ENCODE data around the gene FGF4.

FGF4 gene

GRCh38 chr11:69814411-69814810 lies 39.3 kb upstream of the FGF4 start:
- no peak for DNase-seq (ENCODE audit: extremely low spot score)
- ChIA-PET CTCF (no interaction called here), POLR2A (no interaction called here)
- TF ChIP-seq LEF1 (IDR thresholded peaks at IDR 0.05; ENCODE audit: borderline replicate concordance): no peak
- TF ChIP-seq ARNT (IDR thresholded peaks at IDR 0.05): no peak
- TF ChIP-seq SUZ12 (IDR thresholded peaks at IDR 0.05): no peak
- no peak for TF ChIP-seq HDGF (IDR thresholded peaks at IDR 0.05; ENCODE audit: borderline replicate concordance)
- TF ChIP-seq CTBP1 (IDR thresholded peaks at IDR 0.05; ENCODE audit: borderline replicate concordance): no peak
- no peak for TF ChIP-seq FOXK2 (IDR thresholded peaks at IDR 0.05)
- no peak for TF ChIP-seq NFRKB (IDR thresholded peaks at IDR 0.05)
- no peak for TF ChIP-seq FOXM1 (IDR thresholded peaks at IDR 0.05; ENCODE audit: borderline replicate concordance)
- no peak for TF ChIP-seq ELF4 (IDR thresholded peaks at IDR 0.05)
- no peak for TF ChIP-seq L3MBTL2 (conservative IDR thresholded peaks at IDR 0.05)
- TF ChIP-seq PKNOX1 (IDR thresholded peaks at IDR 0.05): no peak
- TF ChIP-seq BHLHE40 (IDR thresholded peaks at IDR 0.05; ENCODE audit: borderline replicate concordance): no peak
- no peak for TF ChIP-seq ZNF384 (IDR thresholded peaks at IDR 0.05)
- TF ChIP-seq TARDBP (IDR thresholded peaks at IDR 0.05): no peak
- TF ChIP-seq SP1 (IDR thresholded peaks at IDR 0.05): no peak
- TF ChIP-seq FOXA1 (IDR thresholded peaks at IDR 0.05): no peak

GRCh38 chr11:69813839-69814238 lies 38.7 kb upstream of the FGF4 start:
- ChIA-PET POLR2A (no interaction called here), CTCF (no interaction called here)
- no peak for DNase-seq (ENCODE audit: extremely low spot score)
- no peak for TF ChIP-seq HDGF (IDR thresholded peaks at IDR 0.05; ENCODE audit: borderline replicate concordance)
- TF ChIP-seq PKNOX1 (IDR thresholded peaks at IDR 0.05): no peak
- no peak for TF ChIP-seq CTBP1 (IDR thresholded peaks at IDR 0.05; ENCODE audit: borderline replicate concordance)
- TF ChIP-seq BHLHE40 (IDR thresholded peaks at IDR 0.05; ENCODE audit: borderline replicate concordance): no peak
- TF ChIP-seq SP1 (IDR thresholded peaks at IDR 0.05): no peak

GRCh38 chr11:69812946-69813345 lies 37.8 kb upstream of the FGF4 start:
- TF ChIP-seq PKNOX1 (IDR thresholded peaks at IDR 0.05) (no peak), ZNF384 (IDR thresholded peaks at IDR 0.05) (no peak), NFRKB (IDR thresholded peaks at IDR 0.05) (no peak), ARNT (IDR thresholded peaks at IDR 0.05) (no peak), HDGF (IDR thresholded peaks at IDR 0.05; ENCODE audit: borderline replicate concordance) (no peak), LEF1 (IDR thresholded peaks at IDR 0.05; ENCODE audit: borderline replicate concordance) (no peak), CTBP1 (IDR thresholded peaks at IDR 0.05; ENCODE audit: borderline replicate concordance) (no peak), TARDBP (IDR thresholded peaks at IDR 0.05) (no peak), FOXM1 (IDR thresholded peaks at IDR 0.05; ENCODE audit: borderline replicate concordance) (no peak), SP1 (IDR thresholded peaks at IDR 0.05) (no peak), FOXA1 (IDR thresholded peaks at IDR 0.05) (no peak), ELF4 (IDR thresholded peaks at IDR 0.05) (no peak), L3MBTL2 (conservative IDR thresholded peaks at IDR 0.05) (no peak)
- ChIA-PET CTCF (no interaction called here), POLR2A (no interaction called here)
- DNase-seq (ENCODE audit: extremely low spot score): no peak

- ChIA-PET CTCF (no interaction called here), POLR2A (no interaction called here)
- DNase-seq (ENCODE audit: extremely low spot score): no peak
- TF ChIP-seq SUZ12 (IDR thresholded peaks at IDR 0.05): no peak
- no peak for TF ChIP-seq FOXM1 (IDR thresholded peaks at IDR 0.05; ENCODE audit: borderline replicate concordance)
- no peak for TF ChIP-seq CTBP1 (IDR thresholded peaks at IDR 0.05; ENCODE audit: borderline replicate concordance)
- TF ChIP-seq ZNF384 (IDR thresholded peaks at IDR 0.05): no peak
- no peak for TF ChIP-seq NFRKB (IDR thresholded peaks at IDR 0.05)
- TF ChIP-seq TARDBP (IDR thresholded peaks at IDR 0.05): no peak
- TF ChIP-seq HDGF (IDR thresholded peaks at IDR 0.05; ENCODE audit: borderline replicate concordance): no peak
- no peak for TF ChIP-seq ARNT (IDR thresholded peaks at IDR 0.05)
- TF ChIP-seq L3MBTL2 (conservative IDR thresholded peaks at IDR 0.05): no peak
- TF ChIP-seq FOXK2 (IDR thresholded peaks at IDR 0.05): no peak
- no peak for TF ChIP-seq PKNOX1 (IDR thresholded peaks at IDR 0.05)
These were observed 37.1 kb upstream of the FGF4 start for GRCh38 chr11:69812256-69812655.

GRCh38 chr11:69811431-69811830 lies 36.3 kb upstream of the FGF4 start:
- POLR2A ChIA-PET: no interaction called here
- no peak for DNase-seq (ENCODE audit: extremely low spot score)
- TF ChIP-seq BHLHE40 (IDR thresholded peaks at IDR 0.05; ENCODE audit: borderline replicate concordance) (no peak), ELF4 (IDR thresholded peaks at IDR 0.05) (no peak), NFRKB (IDR thresholded peaks at IDR 0.05) (no peak), L3MBTL2 (conservative IDR thresholded peaks at IDR 0.05) (no peak), SUZ12 (IDR thresholded peaks at IDR 0.05) (no peak), FOXK2 (IDR thresholded peaks at IDR 0.05) (no peak), LEF1 (IDR thresholded peaks at IDR 0.05; ENCODE audit: borderline replicate concordance) (no peak), PKNOX1 (IDR thresholded peaks at IDR 0.05) (no peak), FOXM1 (IDR thresholded peaks at IDR 0.05; ENCODE audit: borderline replicate concordance) (no peak), FOXA1 (IDR thresholded peaks at IDR 0.05) (no peak), ARNT (IDR thresholded peaks at IDR 0.05) (no peak), HDGF (IDR thresholded peaks at IDR 0.05; ENCODE audit: borderline replicate concordance) (no peak), ZNF384 (IDR thresholded peaks at IDR 0.05) (no peak), SP1 (IDR thresholded peaks at IDR 0.05) (no peak), CTBP1 (IDR thresholded peaks at IDR 0.05; ENCODE audit: borderline replicate concordance) (no peak), TARDBP (IDR thresholded peaks at IDR 0.05) (no peak)
- CTCF ChIA-PET: no interaction called here

Data from HEK293T (cell line).